Endothelial cell of umbilical vein (primary cell): ENCODE results near the gene KCNIP1. TPM values are rescaled to one million over a fixed set of nuclear protein-coding genes. Genes with fewer than 3 reads are reported as not detected.

Source experiments
- BruUV-seq: library from RNA; stranded (reverse); fragments of 400-500 nt; replicated peaks from 2 replicates; lab custom pipeline; 2021; lab: Mats Ljungman, UMichigan
- CTCF ChIA-PET: fragments of 300-600, 350-600 bp; sonication (Branson Sonifier 250); formaldehyde crosslinking; loops from one replicate; lab custom pipeline; 2021; ENCODE audit warnings: antibody characterized with exemption, inconsistent platforms; lab: Charles Lee
- POLR2A ChIA-PET: fragments of 300-600, 350-600 bp; sonication (Branson Sonifier 250); formaldehyde crosslinking; loops from one replicate; lab custom pipeline; 2021; ENCODE audit warnings: antibody characterized with exemption, inconsistent platforms; lab: Charles Lee
- DNase-seq: peaks from one replicate; pipeline ENCODE4 v3.0.0-alpha.2; 2011; ENCODE audit warnings: low read depth, low spot score
- FAIRE-seq: peaks from 2 replicates; lab custom pipeline; 2011; peaks lifted over from hg19 to GRCh38; lab: Jason Lieb, UNC
- H2AFZ ChIP-seq: 2 replicates; pipeline ENCODE4 v1.6.0; 2012; ENCODE audit warnings: low read depth, low read length, control low read depth, inconsistent platforms
- H3K27ac ChIP-seq: 2 replicates; pipeline ENCODE4 v1.5.1; 2011; ENCODE audit warnings: low read depth, mild to moderate bottlenecking, control low read depth, low read length, moderate library complexity; ENCODE audit not compliant: insufficient read depth
- H3K27me3 ChIP-seq, 2 experiments: 2 replicates each; pipeline versions ENCODE4 v1.6.0 to v1.6.1; 2011; ENCODE audit warnings: low read length in 2 of 2, mixed read lengths in 1 of 2; ENCODE audit not compliant: control insufficient read depth in 2 of 2, insufficient read depth in 2 of 2
- H3K36me3 ChIP-seq, 2 experiments: 2 replicates in 1 of 2; 3 replicates in 1 of 2; pipeline ENCODE4 v1.5.1; 2011; ENCODE audit warnings: low read length in 2 of 2, mild to moderate bottlenecking in 1 of 2, moderate library complexity in 1 of 2; ENCODE audit not compliant: control insufficient read depth in 2 of 2, insufficient read depth in 2 of 2; ENCODE audit errors: extremely low read depth in 1 of 2
- H3K4me1 ChIP-seq: 3 replicates; pipeline ENCODE4 v1.5.1; 2011; ENCODE audit warnings: mild to moderate bottlenecking, low read length; ENCODE audit not compliant: control insufficient read depth, insufficient read depth; ENCODE audit errors: extremely low read depth
- H3K4me2 ChIP-seq: 2 replicates; pipeline ENCODE4 v1.6.1; 2011; ENCODE audit warnings: low read length, control low read depth, mixed read lengths; ENCODE audit not compliant: insufficient read depth
- H3K4me3 ChIP-seq, 3 experiments: fragments of 200-600 bp in 1 of 3; sonication (generic), shearing (Covaris generic) in 1 of 3; replicated peaks in 1 of 3; 2 replicates each; pipeline ENCODE4 v1.5.1; 2011 to 2016; ENCODE audit warnings: control low read depth in 3 of 3, low read length in 3 of 3, mild to moderate bottlenecking in 2 of 3, inconsistent platforms in 1 of 3, low read depth in 1 of 3, moderate library complexity in 1 of 3; ENCODE audit not compliant: insufficient read depth in 1 of 3
- H3K79me2 ChIP-seq: 2 replicates; pipeline ENCODE4 v1.6.0; 2012; ENCODE audit warnings: low read length, inconsistent platforms; ENCODE audit not compliant: control insufficient read depth, insufficient read depth
- H3K9ac ChIP-seq: replicated peaks from 2 replicates; pipeline ENCODE3; 2011; ENCODE audit warnings: low read length, control low read depth; ENCODE audit not compliant: insufficient read depth; ENCODE audit errors: extremely low read depth
- H3K9me1 ChIP-seq: replicated peaks from 3 replicates; pipeline ENCODE4 v1.6.0; 2011; ENCODE audit warnings: mild to moderate bottlenecking, low read length; ENCODE audit not compliant: control insufficient read depth, insufficient read depth; ENCODE audit errors: extremely low read depth
- H3K9me3 ChIP-seq: replicated peaks from 2 replicates; pipeline ENCODE4 v1.5.1; 2012; ENCODE audit warnings: low read length, inconsistent platforms; ENCODE audit not compliant: control insufficient read depth, insufficient read depth
- H4K20me1 ChIP-seq: replicated peaks from 2 replicates; pipeline ENCODE3; 2011; ENCODE audit warnings: mild to moderate bottlenecking, low read length; ENCODE audit not compliant: control insufficient read depth, insufficient read depth; ENCODE audit errors: extremely low read depth
- EZH2 ChIP-seq: IDR thresholded peaks from 2 replicates; pipeline ENCODE4 v1.6.1; 2012; ENCODE audit warnings: borderline replicate concordance, low read depth, mild to moderate bottlenecking, moderate library complexity, low read length, inconsistent platforms; ENCODE audit not compliant: severe bottlenecking
- FOS ChIP-seq: IDR thresholded peaks from 2 replicates; pipeline ENCODE4 v1.6.1; 2011; ENCODE audit warnings: mild to moderate bottlenecking, low read length, moderate library complexity, borderline replicate concordance; ENCODE audit not compliant: insufficient read depth
- GATA2 ChIP-seq: IDR thresholded peaks from 2 replicates; pipeline ENCODE4 v1.7.0; 2011; ENCODE audit warnings: low read depth, mild to moderate bottlenecking, moderate library complexity, mixed read lengths, low read length; ENCODE audit not compliant: insufficient read length, insufficient read depth
- JUN ChIP-seq: IDR thresholded peaks from 2 replicates; pipeline ENCODE4 v1.6.1; 2011; ENCODE audit warnings: borderline replicate concordance, low read depth; ENCODE audit not compliant: insufficient read length, insufficient read depth
- MYC ChIP-seq: IDR thresholded peaks from one replicate; pipeline ENCODE4 v1.6.1; 2011; ENCODE audit warnings: mild to moderate bottlenecking, low read depth, low read length
- POLR2A ChIP-seq: IDR thresholded peaks from 2 replicates; pipeline ENCODE4 v1.6.1; 2012; ENCODE audit warnings: low read depth, mild to moderate bottlenecking, control low read depth, low read length
- POLR2AphosphoS5 ChIP-seq: IDR thresholded peaks from 2 replicates; pipeline ENCODE4 v1.6.1; 2012; ENCODE audit warnings: low read depth, mild to moderate bottlenecking, control low read depth, low read length, moderate library complexity; ENCODE audit not compliant: insufficient read depth
- dilution Hi-C: fragments of 300-500 bp; cut with MboI; formaldehyde crosslinking; loops from one replicate; pipeline ENCODE4 v1.15.0; 2019; ENCODE audit warnings: low sequenced_read_pairs; ENCODE audit not compliant: extremely low pct_ligation_motif_present
- intact Hi-C: fragments of 100-400 bp; cut with micrococcal nuclease; formaldehyde crosslinking; loops from one replicate; pipeline ENCODE4 v1.10.0; 2022
- polyA plus RNA-seq, 4 experiments: library from polyadenylated mRNA; depleted of rRNA in 3 of 4; stranded (reverse) in 3 of 4; unstranded in 1 of 4; fragments of >200 nt; gene quantifications; 2 replicates each; pipeline versions ENCODE4 v1.2.1 to v1.2.3, GENCODE V29; 2011 to 2012; ENCODE audit warnings: missing spikeins in 1 of 4
- total RNA-seq: library from RNA; stranded (reverse); gene quantifications from 2 replicates; pipeline ENCODE4 v1.2.3, GENCODE V29; 2021
- TF ChIP-seq, protein P1 (sequence below): IDR thresholded peaks from 2 replicates; pipeline ENCODE4 v1.6.1; 2011; ENCODE audit not compliant: insufficient read depth, insufficient read length
- TF ChIP-seq, protein P2 (sequence below), 2 donors: IDR thresholded peaks; 1 replicate in 1 of 2; 2 replicates in 1 of 2; pipeline ENCODE4 v1.5.1; 2011; ENCODE audit warnings: low read length in 2 of 2, mild to moderate bottlenecking in 2 of 2, moderate library complexity in 2 of 2, control low read depth in 1 of 2, inconsistent platforms in 1 of 2, low read depth in 1 of 2; ENCODE audit not compliant: insufficient read depth in 1 of 2; ENCODE audit errors: extremely low read depth in 1 of 2

Gene KCNIP1
- total and polyA plus RNA-seq, 2 donors (not counting 3 experiments of a cell fraction or from before 2014, with no cell fraction given), result 0.15 TPM; not detected in 1

DNA sequence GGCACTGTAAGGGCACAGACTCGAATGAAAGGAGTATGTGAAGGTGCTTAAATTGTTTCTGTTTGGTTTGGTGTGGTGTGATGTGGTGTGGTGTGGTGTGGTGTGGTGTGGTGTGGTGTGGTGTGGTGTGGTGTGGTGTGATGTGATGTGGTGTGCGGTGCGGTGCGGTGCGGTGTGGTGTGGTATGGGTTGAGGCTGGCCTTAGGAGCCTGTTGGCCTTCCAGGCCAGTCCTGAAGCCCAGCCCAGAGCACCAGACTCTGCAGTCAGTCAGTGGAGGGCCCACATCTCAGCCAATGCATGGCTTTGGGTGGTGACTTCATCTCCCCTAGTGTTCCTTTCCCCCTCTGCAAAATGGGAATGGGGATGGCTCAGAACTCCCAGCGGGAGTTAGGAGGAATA lies 85.8 kb downstream of the KCNIP1 start:
- TF ChIP-seq POLR2A (no peak), FOS (no peak), GATA2 (no peak), POLR2AphosphoS5 (no peak), EZH2 (no peak), MYC (no peak), JUN (no peak)
- TF ChIP-seq, protein P1, sequence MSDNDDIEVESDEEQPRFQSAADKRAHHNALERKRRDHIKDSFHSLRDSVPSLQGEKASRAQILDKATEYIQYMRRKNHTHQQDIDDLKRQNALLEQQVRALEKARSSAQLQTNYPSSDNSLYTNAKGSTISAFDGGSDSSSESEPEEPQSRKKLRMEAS, result no peak
- TF ChIP-seq, protein P2, sequence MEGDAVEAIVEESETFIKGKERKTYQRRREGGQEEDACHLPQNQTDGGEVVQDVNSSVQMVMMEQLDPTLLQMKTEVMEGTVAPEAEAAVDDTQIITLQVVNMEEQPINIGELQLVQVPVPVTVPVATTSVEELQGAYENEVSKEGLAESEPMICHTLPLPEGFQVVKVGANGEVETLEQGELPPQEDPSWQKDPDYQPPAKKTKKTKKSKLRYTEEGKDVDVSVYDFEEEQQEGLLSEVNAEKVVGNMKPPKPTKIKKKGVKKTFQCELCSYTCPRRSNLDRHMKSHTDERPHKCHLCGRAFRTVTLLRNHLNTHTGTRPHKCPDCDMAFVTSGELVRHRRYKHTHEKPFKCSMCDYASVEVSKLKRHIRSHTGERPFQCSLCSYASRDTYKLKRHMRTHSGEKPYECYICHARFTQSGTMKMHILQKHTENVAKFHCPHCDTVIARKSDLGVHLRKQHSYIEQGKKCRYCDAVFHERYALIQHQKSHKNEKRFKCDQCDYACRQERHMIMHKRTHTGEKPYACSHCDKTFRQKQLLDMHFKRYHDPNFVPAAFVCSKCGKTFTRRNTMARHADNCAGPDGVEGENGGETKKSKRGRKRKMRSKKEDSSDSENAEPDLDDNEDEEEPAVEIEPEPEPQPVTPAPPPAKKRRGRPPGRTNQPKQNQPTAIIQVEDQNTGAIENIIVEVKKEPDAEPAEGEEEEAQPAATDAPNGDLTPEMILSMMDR (IDR thresholded peaks at IDR 0.05; ENCODE audit: extremely low read depth in 1 of 2, insufficient read depth in 1 of 2, low read depth in 1 of 2, low read length in 2 of 2), result no peak
- FAIRE-seq (no peak), DNase-seq (no peak)
- H3K4me2 ChIP-seq, result no peak overlapping the region
- no peak overlapping the region for H3K4me3 ChIP-seq
- intact Hi-C loops, result no loop called here
- H3K27ac ChIP-seq, result no peak overlapping the region
- no peaks in the 10 kb centered on the region for H3K36me3 ChIP-seq
- no peaks in the 10 kb centered on the region for H3K27me3 ChIP-seq
- H3K9me1 ChIP-seq, result no peaks in the 10 kb centered on the region
- H4K20me1 ChIP-seq, result no peaks in the 10 kb centered on the region
- no peak overlapping the region for H2AFZ ChIP-seq
- H3K9ac ChIP-seq, result no peak overlapping the region
- dilution Hi-C loops, result no loop called here
- H3K9me3 ChIP-seq, result no peaks in the 10 kb centered on the region
- H3K4me1 ChIP-seq, result no peaks in the 10 kb centered on the region
- ChIA-PET POLR2A (no interaction called here), CTCF (interaction anchor here (1.1 kb wide), 1 partner anchor 148 kb away, joined by 3 read pairs; no protein-coding TSS in a partner anchor)
- BruUV-seq, result no TSS peak
- H3K79me2 ChIP-seq, result no peaks in the 10 kb centered on the region
